GM12891 (cell line): ENCODE measurements around the gene ARHGEF16.

ENCODE experiments used
- DNase-seq: peaks from one replicate; pipeline ENCODE4 v3.0.0; 2011; ENCODE audit warnings: low spot score; ENCODE audit not compliant: insufficient read length
- FAIRE-seq: peaks from 2 replicates; lab custom pipeline; 2011; peaks lifted over from hg19 to GRCh38; lab: Jason Lieb, UNC
- PAX5 ChIP-seq: IDR thresholded peaks from 2 replicates; pipeline ENCODE4 v1.6.1; 2011; ENCODE audit warnings: low read length, moderate library complexity, mild to moderate bottlenecking; ENCODE audit not compliant: insufficient read depth, severe bottlenecking
- POLR2A ChIP-seq: IDR thresholded peaks from 2 replicates; pipeline ENCODE4 v1.6.1; 2011; ENCODE audit warnings: low read depth, low read length, control low read depth
- POLR2AphosphoS5 ChIP-seq: IDR thresholded peaks from 2 replicates; pipeline ENCODE4 v1.6.1; 2011; ENCODE audit warnings: low read depth, low read length, control low read depth
- POU2F2 ChIP-seq: IDR thresholded peaks from 2 replicates; pipeline ENCODE4 v1.6.1; 2011; ENCODE audit warnings: low read depth, mild to moderate bottlenecking, control low read depth, low read length, moderate library complexity
- SPI1 ChIP-seq: IDR thresholded peaks from 2 replicates; pipeline ENCODE4 v1.6.1; 2011; ENCODE audit warnings: low read depth, low read length, control low read depth
- TAF1 ChIP-seq: IDR thresholded peaks from 2 replicates; pipeline ENCODE4 v1.6.1; 2011; ENCODE audit warnings: low read depth, low read length, control low read depth

ARHGEF16 gene

GRCh38 chr1:3510956-3511250 is 56.4 kb downstream of the ARHGEF16 start:
- DNase-seq (no peak), FAIRE-seq (no peak)
- TF ChIP-seq POLR2AphosphoS5 (no peak), PAX5 (no peak)

- FAIRE-seq (no peak), DNase-seq (no peak)
- no peak for TF ChIP-seq TAF1
- no peak for TF ChIP-seq SPI1
- TF ChIP-seq POLR2A: no peak
- TF ChIP-seq PAX5: no peak
- TF ChIP-seq POLR2AphosphoS5: no peak
- no peak for TF ChIP-seq POU2F2
Observed at GRCh38 chr1:3511306-3511705, 56.8 kb downstream of the ARHGEF16 start.

- TF ChIP-seq POLR2AphosphoS5: no peak
- no peak for TF ChIP-seq POU2F2
- no peak for TF ChIP-seq SPI1
- TF ChIP-seq PAX5: no peak
- no peak for TF ChIP-seq TAF1
- no peak for TF ChIP-seq POLR2A
- FAIRE-seq (no peak), DNase-seq (no peak)
Observed at GRCh38 chr1:3511856-3512255, 57.4 kb downstream of the ARHGEF16 start.

- FAIRE-seq: no peak
- no peak for DNase-seq
- TF ChIP-seq POLR2AphosphoS5 (no peak), TAF1 (no peak), POU2F2 (no peak), PAX5 (no peak), POLR2A (no peak), SPI1 (no peak)
Observed at GRCh38 chr1:3514404-3514803, 59.9 kb downstream of the ARHGEF16 start.

GRCh38 chr1:3515272-3515671 is 60.8 kb downstream of the ARHGEF16 start:
- DNase-seq (no peak), FAIRE-seq (no peak)
- TF ChIP-seq POU2F2 (no peak), POLR2AphosphoS5 (no peak), SPI1 (no peak), PAX5 (no peak), TAF1 (no peak), POLR2A (no peak)

- FAIRE-seq: no peak
- TF ChIP-seq TAF1 (no peak), SPI1 (no peak), PAX5 (no peak), POU2F2 (no peak), POLR2A (no peak), POLR2AphosphoS5 (no peak)
Observed at GRCh38 chr1:3515774-3516480, 61.5 kb downstream of the ARHGEF16 start.

GRCh38 chr1:3516481-3516869 is 62.0 kb downstream of the ARHGEF16 start:
- no peak for TF ChIP-seq POU2F2
- no peak for TF ChIP-seq TAF1
- TF ChIP-seq POLR2AphosphoS5: no peak
- no peak for TF ChIP-seq SPI1
- TF ChIP-seq PAX5: no peak
- TF ChIP-seq POLR2A: no peak
- DNase-seq (no peak), FAIRE-seq (no peak)

More at GRCh38 chr1:3515774-3516480, 61.5 kb downstream of the ARHGEF16 start:
- DNase-seq: no peak

GRCh38 chr1:3516911-3517675 is 62.6 kb downstream of the ARHGEF16 start:
- DNase-seq (no peak), FAIRE-seq (no peak)

GRCh38 chr1:3518256-3518655 is 63.8 kb downstream of the ARHGEF16 start:
- FAIRE-seq: no peak
- no peak for DNase-seq

More at GRCh38 chr1:3516911-3517675, 62.6 kb downstream of the ARHGEF16 start:
- no peak for TF ChIP-seq TAF1
- no peak for TF ChIP-seq POU2F2
- TF ChIP-seq PAX5: no peak
- TF ChIP-seq POLR2AphosphoS5: no peak
- TF ChIP-seq POLR2A: no peak
- TF ChIP-seq SPI1: no peak

GRCh38 chr1:3518756-3519155 is 64.3 kb downstream of the ARHGEF16 start:
- no peak for FAIRE-seq
- TF ChIP-seq POLR2AphosphoS5: no peak
- DNase-seq: no peak

More at GRCh38 chr1:3518256-3518655, 63.8 kb downstream of the ARHGEF16 start:
- TF ChIP-seq POLR2AphosphoS5 (no peak), POLR2A (no peak), SPI1 (no peak)

GRCh38 chr1:3519301-3519885 is 64.9 kb downstream of the ARHGEF16 start:
- no peak for DNase-seq
- FAIRE-seq: no peak
- TF ChIP-seq SPI1 (no peak), POLR2A (no peak), PAX5 (no peak), POLR2AphosphoS5 (no peak), POU2F2 (no peak), TAF1 (no peak)
